Measurements from ENCODE around the gene FADS3. TPM values are rescaled to one million over a fixed set of nuclear protein-coding genes. Genes with fewer than 3 reads are reported as not detected.

FADS3 gene
- total RNA-seq, 6 donors from 2014 or later, result 34.4 to 138 (median 106) TPM

DNA sequence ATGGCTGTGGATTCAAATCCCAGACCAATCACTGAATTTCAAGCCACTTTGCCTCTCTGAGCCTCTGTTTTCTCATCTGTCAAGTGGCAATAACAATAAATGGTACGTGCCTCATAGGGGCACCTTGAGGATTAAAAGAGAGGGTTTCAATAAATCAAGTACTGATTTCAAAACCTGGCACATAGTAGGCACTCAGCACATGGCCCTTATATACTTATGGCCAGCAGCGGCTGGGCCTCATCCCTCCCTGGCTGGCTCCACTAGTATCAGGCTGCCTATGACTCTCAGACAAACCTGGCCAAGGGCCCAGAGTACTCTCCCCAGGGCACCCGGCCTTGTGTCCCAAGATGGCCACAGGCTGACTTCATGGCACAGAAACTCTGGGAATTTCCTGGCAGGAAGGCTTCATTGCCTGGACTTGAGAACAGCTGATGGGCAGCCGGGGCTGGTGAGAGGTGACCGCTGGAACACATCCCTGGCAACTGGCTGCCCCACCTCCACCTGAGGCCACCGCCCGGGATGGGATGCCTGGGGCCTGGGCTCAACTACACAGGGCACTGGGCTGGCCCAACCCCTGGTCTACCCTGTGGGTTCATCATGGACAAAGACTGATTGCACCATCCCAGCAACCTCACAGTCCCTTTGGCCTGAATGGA, 3.4 kb downstream of the FADS3 start:
- Histone ChIP-seq H3K4me1 (peaks cover 21 to 30% (median 29%) of the 10 kb centered on the region in 4 donors), H3K9me3 (no peaks in the 10 kb centered on the region), H3K27ac (peak overlapping the region; percentile 48 to 80 (median 58)), H3K27me3 (no peaks in the 10 kb centered on the region), H3K4me3 (no peak overlapping the region), H3K36me3 (no peaks in the 10 kb centered on the region)
- TF ChIP-seq POLR2A (IDR thresholded peaks at IDR 0.05) (no peak), EP300 (IDR thresholded peaks at IDR 0.05) (peak in 1 of 4 donors; percentile 12), POLR2AphosphoS5 (IDR thresholded peaks at IDR 0.05) (peak; percentile 52 to 72)
- TF ChIP-seq, protein P1, sequence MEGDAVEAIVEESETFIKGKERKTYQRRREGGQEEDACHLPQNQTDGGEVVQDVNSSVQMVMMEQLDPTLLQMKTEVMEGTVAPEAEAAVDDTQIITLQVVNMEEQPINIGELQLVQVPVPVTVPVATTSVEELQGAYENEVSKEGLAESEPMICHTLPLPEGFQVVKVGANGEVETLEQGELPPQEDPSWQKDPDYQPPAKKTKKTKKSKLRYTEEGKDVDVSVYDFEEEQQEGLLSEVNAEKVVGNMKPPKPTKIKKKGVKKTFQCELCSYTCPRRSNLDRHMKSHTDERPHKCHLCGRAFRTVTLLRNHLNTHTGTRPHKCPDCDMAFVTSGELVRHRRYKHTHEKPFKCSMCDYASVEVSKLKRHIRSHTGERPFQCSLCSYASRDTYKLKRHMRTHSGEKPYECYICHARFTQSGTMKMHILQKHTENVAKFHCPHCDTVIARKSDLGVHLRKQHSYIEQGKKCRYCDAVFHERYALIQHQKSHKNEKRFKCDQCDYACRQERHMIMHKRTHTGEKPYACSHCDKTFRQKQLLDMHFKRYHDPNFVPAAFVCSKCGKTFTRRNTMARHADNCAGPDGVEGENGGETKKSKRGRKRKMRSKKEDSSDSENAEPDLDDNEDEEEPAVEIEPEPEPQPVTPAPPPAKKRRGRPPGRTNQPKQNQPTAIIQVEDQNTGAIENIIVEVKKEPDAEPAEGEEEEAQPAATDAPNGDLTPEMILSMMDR (IDR thresholded peaks at IDR 0.05), result no peak
- no peak for ATAC-seq (ENCODE audit: low FRiP score in 2 of 2)
- 62 to 75% methylated on average over 3 to 7 of the region's 7 CpGs for WGBS, 2 donors
- peak in 1 of 2 donors; percentile 72 for DNase-seq

DNA sequence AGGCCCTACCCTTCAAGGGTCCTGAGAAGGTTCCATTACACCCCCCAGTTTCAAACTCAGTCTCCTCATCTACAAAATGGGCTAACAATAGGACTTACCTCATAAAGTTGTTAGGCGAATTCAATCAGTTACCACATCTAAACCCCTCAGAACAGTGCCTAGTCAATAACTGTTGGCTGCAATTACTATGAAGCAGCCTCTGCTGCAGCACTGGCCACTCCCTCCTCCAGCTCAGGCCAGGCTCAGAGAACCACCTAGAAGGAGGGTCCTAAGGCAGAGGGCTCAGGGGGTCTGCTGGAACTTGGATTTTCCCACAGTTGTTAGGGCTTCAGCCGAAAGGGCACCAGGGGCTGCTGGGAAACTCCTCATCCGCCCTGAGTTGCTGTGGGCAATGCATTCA, 4.7 kb downstream of the FADS3 start:
- WGBS, 2 donors, result 91 to 95% methylated on average over 1 to 3 of the region's 3 CpGs
- Histone ChIP-seq H3K36me3 (no peaks in the 10 kb centered on the region), H3K4me3 (no peak overlapping the region), H3K9me3 (no peaks in the 10 kb centered on the region), H3K27ac (no peak overlapping the region), H3K27me3 (no peaks in the 10 kb centered on the region), H3K4me1 (peaks cover 17 to 28% (median 24%) of the 10 kb centered on the region in 4 donors)
- DNase-seq (no peak), ATAC-seq (ENCODE audit: low FRiP score in 2 of 2) (no peak)
- no peak for TF ChIP-seq POLR2A (IDR thresholded peaks at IDR 0.05)
- TF ChIP-seq, protein P1 (IDR thresholded peaks at IDR 0.05), result no peak
- no peak for TF ChIP-seq POLR2AphosphoS5 (IDR thresholded peaks at IDR 0.05)

DNA sequence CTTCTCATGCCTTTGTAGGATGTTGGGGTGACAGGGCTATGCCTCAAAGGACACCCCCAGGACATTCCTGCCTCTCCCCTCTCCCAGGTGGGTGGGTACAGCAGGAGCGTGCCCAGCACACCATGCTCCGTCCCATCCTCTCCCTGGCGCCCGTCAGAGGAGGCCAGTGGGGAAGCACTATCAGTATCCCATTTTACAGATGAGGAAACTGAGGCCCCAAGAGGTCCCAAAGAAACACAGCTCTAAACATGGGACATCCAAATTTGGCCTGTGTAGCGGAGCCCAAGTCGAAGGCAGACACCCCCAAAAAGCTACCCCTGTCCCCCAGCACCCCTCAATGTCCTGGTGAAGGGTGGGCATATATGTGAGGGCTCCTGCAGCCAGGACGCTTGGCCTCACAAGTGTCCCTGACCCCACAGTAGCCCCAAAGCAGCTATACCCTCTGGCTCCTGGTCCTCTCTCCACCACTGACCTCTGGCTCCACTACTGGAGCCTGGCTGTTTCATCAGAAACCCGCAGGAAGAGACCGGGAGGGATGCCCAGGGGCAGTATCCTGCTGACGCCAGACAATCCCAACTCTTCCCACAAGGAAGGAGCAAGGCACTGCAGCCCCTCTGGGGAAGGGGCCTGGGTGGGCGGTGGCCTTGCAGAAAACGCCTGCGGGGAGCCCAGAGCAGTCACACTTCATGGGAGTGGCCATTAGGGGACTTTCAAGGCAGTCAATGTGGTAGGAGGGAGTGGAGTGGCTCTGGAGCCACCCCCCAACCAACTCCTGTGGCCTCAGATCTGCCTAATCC, 5.4 kb downstream of the FADS3 start:
- H3K9me3 ChIP-seq, result no peaks in the 10 kb centered on the region
- no peak overlapping the region for H3K27ac ChIP-seq
- no peaks in the 10 kb centered on the region for H3K36me3 ChIP-seq
- no peak overlapping the region for H3K4me3 ChIP-seq
- no peak for ATAC-seq (ENCODE audit: low FRiP score in 2 of 2)
- TF ChIP-seq EP300 (IDR thresholded peaks at IDR 0.05), result no peak
- no peak for DNase-seq
- WGBS, 2 donors, result 96 to 98% methylated on average over 10 to 13 of the region's 13 CpGs
- H3K4me1 ChIP-seq, result peaks cover 17 to 28% (median 22%) of the 10 kb centered on the region in 4 donors
- no peaks in the 10 kb centered on the region for H3K27me3 ChIP-seq

DNA sequence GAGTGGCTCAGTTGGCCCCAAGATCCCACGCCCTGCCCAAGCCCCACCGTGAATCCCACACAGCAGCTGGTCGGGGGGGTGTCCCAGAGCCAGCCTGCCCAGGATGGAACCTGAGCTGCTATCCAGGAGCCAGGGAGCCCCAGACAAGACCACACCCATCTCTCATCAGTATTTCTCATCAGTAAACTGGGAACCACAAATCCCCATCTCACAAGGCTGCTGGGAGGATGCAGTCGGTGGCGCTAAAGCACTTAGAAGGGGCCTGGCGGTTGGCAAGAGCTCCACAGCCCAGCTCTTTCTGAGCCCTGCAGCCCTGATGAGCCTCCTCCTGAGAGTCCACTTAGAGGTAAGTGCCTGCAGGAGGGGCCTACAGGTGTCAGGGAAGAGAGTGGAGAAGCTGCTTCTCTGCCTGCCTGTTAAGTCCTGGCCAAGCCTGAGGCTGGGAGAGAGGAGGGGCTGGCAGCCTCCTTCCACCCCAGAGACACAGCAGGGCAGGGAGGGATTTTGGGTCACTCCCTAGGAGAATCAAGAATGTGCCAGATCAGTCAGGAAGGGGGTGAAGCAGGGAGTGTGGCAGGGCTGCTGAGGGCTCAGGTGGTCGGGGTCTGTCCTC, 6.1 kb downstream of the FADS3 start:
- ATAC-seq (ENCODE audit: low FRiP score in 2 of 2) (no peak), DNase-seq (no peak)
- Histone ChIP-seq H3K4me1 (peaks cover 10 to 21% (median 15%) of the 10 kb centered on the region in 4 donors), H3K36me3 (no peaks in the 10 kb centered on the region), H3K27ac (no peak overlapping the region), H3K27me3 (no peaks in the 10 kb centered on the region), H3K4me3 (no peak overlapping the region), H3K9me3 (no peaks in the 10 kb centered on the region)
- 76 to 100% methylated on average over 1 to 7 of the region's 7 CpGs for WGBS, 2 donors
- TF ChIP-seq EP300 (IDR thresholded peaks at IDR 0.05) (no peak), POLR2AphosphoS5 (IDR thresholded peaks at IDR 0.05) (no peak), POLR2A (IDR thresholded peaks at IDR 0.05) (no peak)
- TF ChIP-seq, protein P1 (IDR thresholded peaks at IDR 0.05), result no peak

DNA sequence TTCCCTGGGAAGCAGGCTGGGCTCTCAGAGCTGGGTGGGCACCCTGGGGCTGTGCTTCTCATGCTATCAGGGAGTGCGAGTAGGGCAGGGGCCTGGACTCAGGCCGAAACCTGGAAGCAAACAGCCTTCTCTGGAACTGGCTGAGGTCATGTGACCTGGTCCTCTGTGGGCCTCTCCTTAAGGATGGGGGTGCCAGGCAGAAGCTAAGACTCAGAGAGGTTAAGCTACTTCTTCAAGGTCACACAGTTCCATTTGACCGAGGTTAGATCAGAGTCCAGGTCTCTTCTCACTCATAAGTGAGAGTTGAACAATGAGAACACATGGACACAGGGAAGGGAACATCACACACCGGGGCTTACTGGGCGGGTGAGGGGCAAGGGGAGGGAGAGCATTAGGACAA, 7.4 kb downstream of the FADS3 start:
- peaks cover 0 to 5% (median 2%) of the 10 kb centered on the region in 4 donors for H3K36me3 ChIP-seq
- TF ChIP-seq POLR2AphosphoS5 (IDR thresholded peaks at IDR 0.05) (no peak), POLR2A (IDR thresholded peaks at IDR 0.05) (no peak), EP300 (IDR thresholded peaks at IDR 0.05) (no peak)
- TF ChIP-seq, protein P1 (IDR thresholded peaks at IDR 0.05), result no peak
- H3K9me3 ChIP-seq, result no peaks in the 10 kb centered on the region
- no peak overlapping the region for H3K4me3 ChIP-seq
- no peak overlapping the region for H3K27ac ChIP-seq
- H3K4me1 ChIP-seq, result peaks cover 4 to 14% (median 12%) of the 10 kb centered on the region in 4 donors
- no peaks in the 10 kb centered on the region for H3K27me3 ChIP-seq
- WGBS, 2 donors, result 88 to 95% methylated on average over 5 of the region's 5 CpGs
- DNase-seq, result no peak
- ATAC-seq (ENCODE audit: low FRiP score in 2 of 2), result no peak

Data from upper lobe of left lung (tissue), 6 donors.